ENCODE results near the gene TBX4. TPM values are rescaled to one million over a fixed set of nuclear protein-coding genes. Genes with fewer than 3 reads are reported as not detected.
A peak's percentile ranks its signal among the peaks of the same experiment; 100 is the strongest.

Gene TBX4
- total and polyA plus RNA-seq, 2 of the 13 experiments (the other 11 are each of a cell fraction or from before 2014, with no cell fraction given) = 0.11 to 1.1 TPM

- no peak for TF ChIP-seq AFF4 (CRISPR knock-in tag; IDR thresholded peaks at IDR 0.05)
- TF ChIP-seq ZBTB4 (CRISPR knock-in tag; IDR thresholded peaks at IDR 0.05; ENCODE audit: borderline replicate concordance) = peak; percentile 95
- no peak for TF ChIP-seq RORA (CRISPR knock-in tag; IDR thresholded peaks at IDR 0.05)
- 0 out of 2 replicates have a peak, but pooled peaks have one; percentile 15 for TF ChIP-seq ZSCAN25 (CRISPR knock-in tag; IDR thresholded peaks at IDR 0.05)
- TF ChIP-seq FOXA3 (CRISPR knock-in tag; IDR thresholded peaks at IDR 0.05) = peak; percentile 37; the same call in 1 of the 2 replicates
- TF ChIP-seq ZNF746 (CRISPR knock-in tag; IDR thresholded peaks at IDR 0.05) = no peak
- peak; percentile 52; the same call in 1 of the 2 replicates for TF ChIP-seq ETV5 (CRISPR knock-in tag; IDR thresholded peaks at IDR 0.05; ENCODE audit: borderline replicate concordance)
- TF ChIP-seq ZNF207 (IDR thresholded peaks at IDR 0.05; ENCODE audit: borderline replicate concordance) = no peak
- no peak for TF ChIP-seq ZBTB26 (CRISPR knock-in tag; IDR thresholded peaks at IDR 0.05; ENCODE audit: borderline replicate concordance)
- TF ChIP-seq ISL2 (CRISPR knock-in tag; IDR thresholded peaks at IDR 0.05) = no peak
- no peak for TF ChIP-seq ZBTB34 (CRISPR knock-in tag; IDR thresholded peaks at IDR 0.05)
- TF ChIP-seq HMG20B (CRISPR knock-in tag; conservative IDR thresholded peaks at IDR 0.05) = no peak
- no peak for TF ChIP-seq ZNF597 (CRISPR knock-in tag; IDR thresholded peaks at IDR 0.05)
- TF ChIP-seq FOXK2 (IDR thresholded peaks at IDR 0.05) = no peak
- TF ChIP-seq POLR2A (IDR thresholded peaks at IDR 0.05; ENCODE audit: insufficient read depth in 1 of 2, low read depth in 2 of 2, low read length in 2 of 2) = no peak
- TF ChIP-seq KDM6A (CRISPR knock-in tag; IDR thresholded peaks at IDR 0.05; ENCODE audit: low read depth) = no peak
- no peak; the same call in 1 of the 2 replicates for TF ChIP-seq ZNF7 (CRISPR knock-in tag; IDR thresholded peaks at IDR 0.05)
- no peak for TF ChIP-seq ZNF614 (CRISPR knock-in tag; IDR thresholded peaks at IDR 0.05; ENCODE audit: borderline replicate concordance)
- TF ChIP-seq ZNF879 (CRISPR knock-in tag; IDR thresholded peaks at IDR 0.05) = no peak
- no peak for TF ChIP-seq NAIF1 (CRISPR knock-in tag; IDR thresholded peaks at IDR 0.05; ENCODE audit: borderline replicate concordance)
Measured at GRCh38 chr17:61425682-61426481, 26.3 kb upstream of the TBX4 start (continued).

Measured in HepG2 (cell line).